HepG2 (cell line): ENCODE data around the gene HOXD1. TPM values are rescaled to one million over a fixed set of nuclear protein-coding genes. Genes with fewer than 3 reads are reported as not detected.

Experiments used
- ARID2 ChIP-seq: sonication (generic); formaldehyde crosslinking; IDR thresholded peaks from 2 replicates; pipeline ENCODE4 v1.8.1; 2022; ENCODE audit warnings: mild to moderate bottlenecking, missing genetic modification reagents, borderline replicate concordance
- FOXK1 ChIP-seq: sonication (generic); formaldehyde crosslinking; IDR thresholded peaks from 2 replicates; pipeline ENCODE4 v1.4.0; 2020; ENCODE audit warnings: low read depth, missing genetic modification reagents, borderline replicate concordance
- FOXO1 ChIP-seq: sonication (generic); formaldehyde crosslinking; IDR thresholded peaks from 2 replicates; pipeline ENCODE4 v1.4.0; 2020; ENCODE audit warnings: missing genetic modification reagents
- NFIC ChIP-seq: IDR thresholded peaks from 2 replicates; pipeline ENCODE4 v1.6.1; 2012; ENCODE audit warnings: mild to moderate bottlenecking, low read length, inconsistent platforms
- RAD51 ChIP-seq: fragments of 450-650 bp; IDR thresholded peaks from 2 replicates; pipeline ENCODE4 v1.6.1; 2016; ENCODE audit warnings: borderline replicate concordance
- TEAD2 ChIP-seq: sonication (generic); formaldehyde crosslinking; IDR thresholded peaks from 2 replicates; pipeline ENCODE4 v1.9.0; 2021; ENCODE audit warnings: missing genetic modification reagents
- ZFP1 ChIP-seq: IDR thresholded peaks from 2 replicates; pipeline ENCODE4 v1.6.1; 2016
- ZNF563 ChIP-seq: sonication (generic); formaldehyde crosslinking; IDR thresholded peaks from 2 replicates; pipeline ENCODE4 v1.8.0; 2022; ENCODE audit warnings: mild to moderate bottlenecking, moderate library complexity, missing genetic modification reagents
- ZSCAN9 ChIP-seq: IDR thresholded peaks from 2 replicates; pipeline ENCODE4 v1.6.1; 2016; ENCODE audit warnings: borderline replicate concordance
- polyA plus RNA-seq, 8 experiments: library from polyadenylated mRNA; depleted of rRNA in 3 of 8; stranded (reverse) in 7 of 8; unstranded in 1 of 8; fragments of >200 nt; fragmentation: Illumina TruSeq in 4 of 8; extraction: Trizol in 4 of 8; gene quantifications; 2 replicates each; pipeline versions ENCODE4 v1.2.1 to v1.2.3, GENCODE V29; 2011 to 2016; ENCODE audit warnings: low read depth in 4 of 8, missing spikeins in 1 of 8, mixed read lengths in 1 of 8; ENCODE audit not compliant: insufficient read depth in 1 of 8
- total RNA-seq, 5 experiments: library from RNA; depleted of rRNA; stranded (reverse); fragments of >200 nt; fragmentation: Illumina TruSeq; extraction: Trizol; gene quantifications; 2 replicates each; pipeline ENCODE4 v1.2.3, GENCODE V29; 2016; ENCODE audit warnings: low read depth in 1 of 5
- TF ChIP-seq, protein P1 (sequence below), 2 experiments: fragments of 450-650 bp in 1 of 2; sonication (generic) in 1 of 2; formaldehyde crosslinking in 1 of 2; IDR thresholded peaks; 2 replicates each; pipeline versions ENCODE4 v1.6.1 to v1.8.0; 2016 to 2022; ENCODE audit warnings: antibody characterized with exemption in 1 of 2, mild to moderate bottlenecking in 1 of 2, missing genetic modification reagents in 1 of 2
- TF ChIP-seq, protein P2 (sequence below): sonication (generic); formaldehyde crosslinking; conservative IDR thresholded peaks from 2 replicates; pipeline ENCODE4 v1.8.0; 2022; ENCODE audit warnings: missing genetic modification reagents
- TF ChIP-seq, protein P3 (sequence below): IDR thresholded peaks from 2 replicates; pipeline ENCODE4 v1.6.1; 2016; ENCODE audit warnings: missing compliant biosample characterization, missing genetic modification reagents, borderline replicate concordance
- TF ChIP-seq, protein P4 (sequence below): sonication (generic); formaldehyde crosslinking; IDR thresholded peaks from 2 replicates; pipeline ENCODE4 v1.5.0; 2020; ENCODE audit warnings: mild to moderate bottlenecking, missing genetic modification reagents
- TF ChIP-seq, protein P5 (sequence below): fragments of 450-650 bp; IDR thresholded peaks from 2 replicates; pipeline ENCODE4 v1.6.1; 2016

HOXD1 gene
- total and polyA plus RNA-seq, 2 of the 13 experiments (the other 11 are each of a cell fraction or from before 2014, with no cell fraction given), result 10.0 to 22.3 TPM

DNA sequence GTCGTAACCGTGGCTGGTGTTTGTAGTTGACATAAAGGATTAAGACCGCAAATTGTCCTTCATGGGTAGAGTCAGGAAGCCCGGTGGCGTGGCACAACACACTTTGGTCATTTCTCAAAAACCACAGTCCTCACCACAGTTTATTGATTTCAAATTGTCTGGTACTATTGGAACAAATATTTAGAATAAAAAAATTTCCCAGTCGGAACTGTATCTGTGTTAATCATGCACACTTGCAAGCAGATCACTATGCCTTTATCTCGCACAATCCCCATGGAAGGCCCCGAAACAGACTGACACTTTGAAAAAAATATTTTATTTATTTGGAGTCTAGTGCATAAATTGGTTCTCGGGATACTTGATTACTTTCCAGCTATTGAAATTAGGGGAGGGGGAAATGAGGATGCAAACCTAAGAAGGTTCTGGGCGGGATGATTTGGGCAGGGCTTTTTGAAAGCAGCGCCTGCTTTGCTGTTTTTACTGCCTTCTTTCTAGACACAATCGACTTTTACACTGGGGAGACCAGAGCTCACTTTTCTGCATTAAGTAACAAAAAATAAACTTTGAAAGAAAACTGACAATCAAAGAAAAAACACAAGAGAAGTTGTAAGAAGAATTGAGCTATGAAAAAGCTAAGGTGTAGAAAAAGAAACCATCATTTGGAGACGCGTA, 15.4 kb upstream of the HOXD1 start (continued):
- TF ChIP-seq, protein P1, sequence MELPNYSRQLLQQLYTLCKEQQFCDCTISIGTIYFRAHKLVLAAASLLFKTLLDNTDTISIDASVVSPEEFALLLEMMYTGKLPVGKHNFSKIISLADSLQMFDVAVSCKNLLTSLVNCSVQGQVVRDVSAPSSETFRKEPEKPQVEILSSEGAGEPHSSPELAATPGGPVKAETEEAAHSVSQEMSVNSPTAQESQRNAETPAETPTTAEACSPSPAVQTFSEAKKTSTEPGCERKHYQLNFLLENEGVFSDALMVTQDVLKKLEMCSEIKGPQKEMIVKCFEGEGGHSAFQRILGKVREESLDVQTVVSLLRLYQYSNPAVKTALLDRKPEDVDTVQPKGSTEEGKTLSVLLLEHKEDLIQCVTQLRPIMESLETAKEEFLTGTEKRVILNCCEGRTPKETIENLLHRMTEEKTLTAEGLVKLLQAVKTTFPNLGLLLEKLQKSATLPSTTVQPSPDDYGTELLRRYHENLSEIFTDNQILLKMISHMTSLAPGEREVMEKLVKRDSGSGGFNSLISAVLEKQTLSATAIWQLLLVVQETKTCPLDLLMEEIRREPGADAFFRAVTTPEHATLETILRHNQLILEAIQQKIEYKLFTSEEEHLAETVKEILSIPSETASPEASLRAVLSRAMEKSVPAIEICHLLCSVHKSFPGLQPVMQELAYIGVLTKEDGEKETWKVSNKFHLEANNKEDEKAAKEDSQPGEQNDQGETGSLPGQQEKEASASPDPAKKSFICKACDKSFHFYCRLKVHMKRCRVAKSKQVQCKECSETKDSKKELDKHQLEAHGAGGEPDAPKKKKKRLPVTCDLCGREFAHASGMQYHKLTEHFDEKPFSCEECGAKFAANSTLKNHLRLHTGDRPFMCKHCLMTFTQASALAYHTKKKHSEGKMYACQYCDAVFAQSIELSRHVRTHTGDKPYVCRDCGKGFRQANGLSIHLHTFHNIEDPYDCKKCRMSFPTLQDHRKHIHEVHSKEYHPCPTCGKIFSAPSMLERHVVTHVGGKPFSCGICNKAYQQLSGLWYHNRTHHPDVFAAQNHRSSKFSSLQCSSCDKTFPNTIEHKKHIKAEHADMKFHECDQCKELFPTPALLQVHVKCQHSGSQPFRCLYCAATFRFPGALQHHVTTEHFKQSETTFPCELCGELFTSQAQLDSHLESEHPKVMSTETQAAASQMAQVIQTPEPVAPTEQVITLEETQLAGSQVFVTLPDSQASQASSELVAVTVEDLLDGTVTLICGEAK (IDR thresholded peaks at IDR 0.05), result no peak
- TF ChIP-seq, protein P1 (CRISPR knock-in tag; IDR thresholded peaks at IDR 0.05), result no peak
- TF ChIP-seq TEAD2 (CRISPR knock-in tag) (no peak), ZSCAN9 (CRISPR knock-in tag) (no peak), NFIC (peak; percentile 77; the same call in 1 of the 2 replicates), FOXO1 (CRISPR knock-in tag) (peak; percentile 73), RAD51 (no peak), FOXK1 (CRISPR knock-in tag) (no peak), ZNF563 (CRISPR knock-in tag) (no peak), ARID2 (CRISPR knock-in tag) (no peak), ZFP1 (CRISPR knock-in tag) (no peak)
- TF ChIP-seq, protein P2, sequence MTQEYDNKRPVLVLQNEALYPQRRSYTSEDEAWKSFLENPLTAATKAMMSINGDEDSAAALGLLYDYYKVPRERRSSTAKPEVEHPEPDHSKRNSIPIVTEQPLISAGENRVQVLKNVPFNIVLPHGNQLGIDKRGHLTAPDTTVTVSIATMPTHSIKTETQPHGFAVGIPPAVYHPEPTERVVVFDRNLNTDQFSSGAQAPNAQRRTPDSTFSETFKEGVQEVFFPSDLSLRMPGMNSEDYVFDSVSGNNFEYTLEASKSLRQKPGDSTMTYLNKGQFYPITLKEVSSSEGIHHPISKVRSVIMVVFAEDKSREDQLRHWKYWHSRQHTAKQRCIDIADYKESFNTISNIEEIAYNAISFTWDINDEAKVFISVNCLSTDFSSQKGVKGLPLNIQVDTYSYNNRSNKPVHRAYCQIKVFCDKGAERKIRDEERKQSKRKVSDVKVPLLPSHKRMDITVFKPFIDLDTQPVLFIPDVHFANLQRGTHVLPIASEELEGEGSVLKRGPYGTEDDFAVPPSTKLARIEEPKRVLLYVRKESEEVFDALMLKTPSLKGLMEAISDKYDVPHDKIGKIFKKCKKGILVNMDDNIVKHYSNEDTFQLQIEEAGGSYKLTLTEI (CRISPR knock-in tag), result no peak
- TF ChIP-seq, protein P3, sequence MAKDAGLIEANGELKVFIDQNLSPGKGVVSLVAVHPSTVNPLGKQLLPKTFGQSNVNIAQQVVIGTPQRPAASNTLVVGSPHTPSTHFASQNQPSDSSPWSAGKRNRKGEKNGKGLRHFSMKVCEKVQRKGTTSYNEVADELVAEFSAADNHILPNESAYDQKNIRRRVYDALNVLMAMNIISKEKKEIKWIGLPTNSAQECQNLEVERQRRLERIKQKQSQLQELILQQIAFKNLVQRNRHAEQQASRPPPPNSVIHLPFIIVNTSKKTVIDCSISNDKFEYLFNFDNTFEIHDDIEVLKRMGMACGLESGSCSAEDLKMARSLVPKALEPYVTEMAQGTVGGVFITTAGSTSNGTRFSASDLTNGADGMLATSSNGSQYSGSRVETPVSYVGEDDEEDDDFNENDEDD (CRISPR knock-in tag), result no peak
- TF ChIP-seq, protein P4, sequence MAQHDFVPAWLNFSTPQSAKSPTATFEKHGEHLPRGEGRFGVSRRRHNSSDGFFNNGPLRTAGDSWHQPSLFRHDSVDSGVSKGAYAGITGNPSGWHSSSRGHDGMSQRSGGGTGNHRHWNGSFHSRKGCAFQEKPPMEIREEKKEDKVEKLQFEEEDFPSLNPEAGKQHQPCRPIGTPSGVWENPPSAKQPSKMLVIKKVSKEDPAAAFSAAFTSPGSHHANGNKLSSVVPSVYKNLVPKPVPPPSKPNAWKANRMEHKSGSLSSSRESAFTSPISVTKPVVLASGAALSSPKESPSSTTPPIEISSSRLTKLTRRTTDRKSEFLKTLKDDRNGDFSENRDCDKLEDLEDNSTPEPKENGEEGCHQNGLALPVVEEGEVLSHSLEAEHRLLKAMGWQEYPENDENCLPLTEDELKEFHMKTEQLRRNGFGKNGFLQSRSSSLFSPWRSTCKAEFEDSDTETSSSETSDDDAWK (CRISPR knock-in tag), result no peak
- TF ChIP-seq, protein P5, sequence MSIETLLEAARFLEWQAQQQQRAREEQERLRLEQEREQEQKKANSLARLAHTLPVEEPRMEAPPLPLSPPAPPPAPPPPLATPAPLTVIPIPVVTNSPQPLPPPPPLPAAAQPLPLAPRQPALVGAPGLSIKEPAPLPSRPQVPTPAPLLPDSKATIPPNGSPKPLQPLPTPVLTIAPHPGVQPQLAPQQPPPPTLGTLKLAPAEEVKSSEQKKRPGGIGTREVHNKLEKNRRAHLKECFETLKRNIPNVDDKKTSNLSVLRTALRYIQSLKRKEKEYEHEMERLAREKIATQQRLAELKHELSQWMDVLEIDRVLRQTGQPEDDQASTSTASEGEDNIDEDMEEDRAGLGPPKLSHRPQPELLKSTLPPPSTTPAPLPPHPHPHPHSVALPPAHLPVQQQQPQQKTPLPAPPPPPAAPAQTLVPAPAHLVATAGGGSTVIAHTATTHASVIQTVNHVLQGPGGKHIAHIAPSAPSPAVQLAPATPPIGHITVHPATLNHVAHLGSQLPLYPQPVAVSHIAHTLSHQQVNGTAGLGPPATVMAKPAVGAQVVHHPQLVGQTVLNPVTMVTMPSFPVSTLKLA, result no peak
